CD4-positive, alpha-beta memory T cell (primary cell): ENCODE results near the gene GLIS1. TPM values are rescaled to one million over a fixed set of nuclear protein-coding genes. Genes with fewer than 3 reads are reported as not detected.

Source experiments
- CTCF ChIA-PET: fragments of 350-600 bp; sonication (Branson Sonifier 250); formaldehyde crosslinking; loops from one replicate; lab custom pipeline; 2021; ENCODE audit warnings: inconsistent platforms; ENCODE audit not compliant: partially characterized antibody; lab: Charles Lee
- POLR2A ChIA-PET: fragments of 350-600 bp; sonication (Branson Sonifier 250); formaldehyde crosslinking; loops from one replicate; lab custom pipeline; 2021; ENCODE audit not compliant: partially characterized antibody; lab: Charles Lee
- DNase-seq, 5 donors: peaks; one replicate each; pipeline versions ENCODE4 v3.0.0 to v3.0.0-alpha.2; 2020 to 2022; ENCODE audit warnings: mixed read lengths in 1 of 5
- H3K27ac ChIP-seq: one replicate; pipeline ENCODE4 v1.7.0; 2013; ENCODE audit warnings: low read depth, low read length
- H3K27me3 ChIP-seq: 2 replicates; pipeline ENCODE4 v1.7.0; 2013; ENCODE audit warnings: mild to moderate bottlenecking, low read length, moderate library complexity; ENCODE audit not compliant: insufficient read depth
- H3K36me3 ChIP-seq: 2 replicates; pipeline ENCODE4 v1.7.0; 2013; ENCODE audit warnings: mild to moderate bottlenecking, low read length, moderate library complexity; ENCODE audit not compliant: insufficient read depth
- H3K4me1 ChIP-seq: 2 replicates; pipeline ENCODE4 v1.7.0; 2013; ENCODE audit warnings: mild to moderate bottlenecking, low read length, moderate library complexity; ENCODE audit not compliant: insufficient read depth
- H3K4me3 ChIP-seq, 2 donors: one replicate each; pipeline ENCODE4 v1.7.0; 2013; ENCODE audit warnings: low read length in 2 of 2, mild to moderate bottlenecking in 1 of 2
- H3K9me3 ChIP-seq, 2 donors: one replicate each; pipeline ENCODE4 v1.7.0; 2013; ENCODE audit warnings: low read length in 2 of 2, control low read depth in 1 of 2; ENCODE audit not compliant: control insufficient read depth in 1 of 2
- H3K27ac Mint-ChIP-seq, 7 donors: one replicate each; pipeline ENCODE4 v1.8.0; 2020 to 2021; ENCODE audit warnings: mixed read lengths in 7 of 7, mild to moderate bottlenecking in 6 of 7, inconsistent platforms in 3 of 7, moderate library complexity in 3 of 7
- H3K27me3 Mint-ChIP-seq, 2 donors: one replicate each; pipeline ENCODE4 v1.8.0; 2020 to 2021; ENCODE audit warnings: mixed read lengths in 2 of 2
- H3K36me3 Mint-ChIP-seq, 2 donors: one replicate each; pipeline ENCODE4 v1.8.0; 2020 to 2021; ENCODE audit warnings: mixed read lengths in 2 of 2, inconsistent platforms in 1 of 2, mild to moderate bottlenecking in 1 of 2
- H3K4me1 Mint-ChIP-seq, 4 donors: one replicate each; pipeline ENCODE4 v1.8.0; 2020 to 2021; ENCODE audit warnings: mixed read lengths in 4 of 4, mild to moderate bottlenecking in 1 of 4
- H3K4me3 Mint-ChIP-seq, 8 donors: one replicate each; pipeline ENCODE4 v1.8.0; 2020 to 2021; ENCODE audit warnings: mixed read lengths in 8 of 8, mild to moderate bottlenecking in 7 of 8, moderate library complexity in 6 of 8, inconsistent platforms in 3 of 8
- H3K9me3 Mint-ChIP-seq, 8 donors: one replicate each; pipeline ENCODE4 v1.8.0; 2020 to 2021; ENCODE audit warnings: mixed read lengths in 8 of 8, mild to moderate bottlenecking in 5 of 8, inconsistent platforms in 3 of 8, moderate library complexity in 1 of 8
- intact Hi-C: fragments of 100-400 bp; cut with micrococcal nuclease; formaldehyde crosslinking; loops from one replicate; pipeline ENCODE4 v1.15.1; 2023
- polyA plus RNA-seq, 2 donors: library from polyadenylated mRNA; unstranded; fragments of 300-500 nt; fragmentation: Illumina TruSeq; gene quantifications; one replicate each; pipeline ENCODE4 v1.2.3, GENCODE V29; 2021
- total RNA-seq, 2 experiments: library from RNA; stranded (reverse); gene quantifications; one replicate each; pipeline ENCODE4 v1.2.3, GENCODE V29; 2021

Gene GLIS1
- total and polyA plus RNA-seq, 4 experiments from 2014 or later = not detected

DNA sequence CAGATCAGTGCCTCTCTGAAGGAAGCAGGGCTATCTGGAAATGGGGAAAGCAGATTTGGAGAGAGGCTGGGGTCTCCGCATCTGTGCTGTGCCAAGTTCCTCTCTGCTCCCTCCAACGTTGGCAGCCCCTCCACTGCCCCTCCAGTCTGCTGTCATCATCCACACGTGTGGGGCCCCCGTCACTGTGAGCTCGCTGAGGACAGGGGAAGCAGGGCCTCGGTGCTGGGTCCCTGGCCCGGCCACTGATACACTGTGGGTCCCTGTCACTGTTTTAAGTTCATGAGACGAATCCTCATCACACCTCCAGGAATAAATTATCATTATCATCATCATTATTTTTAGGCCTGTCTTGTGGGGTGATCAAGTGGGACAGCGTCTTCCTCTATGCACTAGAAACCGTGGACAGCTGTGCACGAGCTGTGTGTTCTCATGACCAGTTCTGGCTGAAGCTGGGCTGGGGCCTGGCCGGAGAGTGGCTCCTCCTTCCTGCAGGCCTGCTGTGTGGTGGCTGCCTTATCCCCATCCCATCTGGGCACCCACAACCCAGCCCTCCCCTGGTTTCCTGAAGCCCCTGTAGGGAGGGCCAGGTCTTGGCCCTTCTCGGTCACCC is 227.5 kb downstream of the GLIS1 start:
- Mint-ChIP-seq H3K27me3 (peaks cover 0 to 2% of the 10 kb centered on the region in 2 donors), H3K4me1 (no peaks in the 10 kb centered on the region), H3K4me3 (peak overlapping the region in 1 of 8 donors; percentile 66), H3K27ac (no peak overlapping the region), H3K36me3 (no peaks in the 10 kb centered on the region), H3K9me3 (no peaks in the 10 kb centered on the region)
- H3K27me3 ChIP-seq = no peaks in the 10 kb centered on the region
- POLR2A ChIA-PET = no interaction called here
- H3K36me3 ChIP-seq = no peaks in the 10 kb centered on the region
- H3K4me3 ChIP-seq = no peak overlapping the region
- intact Hi-C loops = no loop called here
- H3K4me1 ChIP-seq = no peaks in the 10 kb centered on the region
- H3K9me3 ChIP-seq = no peaks in the 10 kb centered on the region
- CTCF ChIA-PET = interaction anchor here (1.5 kb wide), 1 partner anchor 27 kb away, joined by 3 read pairs; no protein-coding TSS in a partner anchor
- no peak overlapping the region for H3K27ac ChIP-seq
- DNase-seq = no peak

DNA sequence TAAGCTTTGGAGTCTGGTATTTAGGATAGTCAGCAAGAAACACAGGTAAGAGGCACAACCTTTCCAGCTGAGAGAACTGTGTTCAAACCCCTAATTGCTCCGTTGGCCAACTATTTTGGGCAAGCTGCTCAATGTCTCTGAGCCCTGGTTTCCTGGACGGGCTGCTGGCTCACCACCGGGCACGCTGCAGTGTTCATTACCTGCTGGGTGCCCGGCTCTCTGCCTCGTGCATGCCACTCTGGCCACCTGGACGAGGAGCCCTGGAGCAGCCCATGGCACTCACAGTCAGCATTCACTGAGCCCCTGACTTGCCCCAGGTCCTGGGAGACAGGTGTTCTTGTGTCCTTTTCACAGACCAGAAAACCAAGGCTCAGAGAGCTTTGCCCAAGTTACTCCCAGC is 228.7 kb downstream of the GLIS1 start:
- no peak overlapping the region for H3K4me3 Mint-ChIP-seq
- H3K36me3 Mint-ChIP-seq = no peaks in the 10 kb centered on the region
- Histone ChIP-seq H3K27ac (no peak overlapping the region), H3K4me3 (no peak overlapping the region), H3K36me3 (no peaks in the 10 kb centered on the region), H3K4me1 (no peaks in the 10 kb centered on the region), H3K9me3 (no peaks in the 10 kb centered on the region), H3K27me3 (no peaks in the 10 kb centered on the region)
- ChIA-PET POLR2A (no interaction called here), CTCF (no interaction called here)
- intact Hi-C loops = no loop called here
- no peaks in the 10 kb centered on the region for H3K9me3 Mint-ChIP-seq
- peaks cover 0 to 2% of the 10 kb centered on the region in 2 donors for H3K27me3 Mint-ChIP-seq
- H3K27ac Mint-ChIP-seq = no peak overlapping the region
- H3K4me1 Mint-ChIP-seq = no peaks in the 10 kb centered on the region
- no peak for DNase-seq

DNA sequence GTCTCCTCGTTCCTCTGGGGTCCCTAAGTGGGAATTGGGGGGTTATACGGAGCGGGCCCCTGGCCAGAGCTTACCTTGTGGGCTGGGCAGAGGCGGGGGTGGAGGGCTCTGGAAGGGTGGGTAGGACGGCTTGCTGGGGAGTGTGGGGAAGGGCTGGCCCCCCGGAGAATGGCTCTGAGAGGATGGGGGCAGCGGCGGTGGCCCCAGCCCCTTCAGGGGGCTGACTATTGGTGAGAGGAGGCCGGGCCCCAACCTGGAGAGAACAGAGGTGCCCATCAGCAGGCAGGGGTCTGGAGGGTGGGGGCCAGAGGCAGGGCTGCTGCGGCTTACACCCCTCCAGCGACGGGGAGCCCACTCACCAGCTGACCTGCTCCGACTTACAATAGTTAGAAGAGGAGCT is 229.2 kb downstream of the GLIS1 start:
- Histone ChIP-seq H3K9me3 (no peaks in the 10 kb centered on the region), H3K36me3 (no peaks in the 10 kb centered on the region), H3K27me3 (no peaks in the 10 kb centered on the region), H3K4me3 (no peak overlapping the region), H3K4me1 (no peaks in the 10 kb centered on the region), H3K27ac (no peak overlapping the region)
- H3K9me3 Mint-ChIP-seq = no peaks in the 10 kb centered on the region
- peaks cover 0 to 2% of the 10 kb centered on the region in 2 donors for H3K27me3 Mint-ChIP-seq
- intact Hi-C loops = no loop called here
- no peaks in the 10 kb centered on the region for H3K4me1 Mint-ChIP-seq
- H3K27ac Mint-ChIP-seq = no peak overlapping the region
- H3K36me3 Mint-ChIP-seq = no peaks in the 10 kb centered on the region
- no peak overlapping the region for H3K4me3 Mint-ChIP-seq
- ChIA-PET CTCF (no interaction called here), POLR2A (no interaction called here)
- no peak for DNase-seq

DNA sequence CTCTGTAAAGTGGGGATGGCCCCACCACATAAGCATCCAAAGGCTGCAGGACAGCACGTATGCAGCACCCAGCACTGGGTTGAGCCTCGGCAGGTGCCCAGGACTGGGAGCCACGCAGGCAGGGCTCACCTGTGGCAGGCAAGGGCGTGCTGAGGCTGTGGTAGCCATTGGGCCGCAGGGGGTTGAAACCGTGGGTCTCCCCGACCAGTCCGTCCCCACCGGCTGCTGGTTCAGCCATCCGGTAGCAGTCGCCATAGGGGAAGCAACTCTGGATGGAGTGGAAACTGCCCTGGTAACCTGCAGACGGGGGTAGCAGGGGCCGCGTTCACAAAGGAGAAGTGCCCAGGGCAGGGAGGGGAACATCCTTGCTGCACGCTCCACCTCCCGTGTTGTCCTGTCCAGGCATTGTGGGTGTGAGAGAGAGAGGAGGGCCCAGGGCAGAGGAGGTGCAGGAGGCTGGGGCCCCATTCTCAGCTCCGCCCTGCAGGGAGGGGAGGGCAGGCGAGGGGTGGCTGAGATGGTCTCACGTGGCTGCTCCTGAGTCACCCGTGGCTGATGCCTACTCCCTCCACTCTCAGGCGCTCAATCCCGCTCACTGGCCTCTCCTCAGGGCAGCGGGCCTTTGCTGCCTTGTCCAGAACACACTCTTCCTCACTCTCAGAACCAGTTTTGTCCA is 229.8 kb downstream of the GLIS1 start:
- Mint-ChIP-seq H3K4me1 (no peaks in the 10 kb centered on the region), H3K4me3 (no peak overlapping the region), H3K27ac (no peak overlapping the region), H3K9me3 (no peaks in the 10 kb centered on the region), H3K27me3 (peaks cover 0 to 2% of the 10 kb centered on the region in 2 donors), H3K36me3 (no peaks in the 10 kb centered on the region)
- H3K4me3 ChIP-seq = no peak overlapping the region
- H3K27ac ChIP-seq = no peak overlapping the region
- no peaks in the 10 kb centered on the region for H3K4me1 ChIP-seq
- intact Hi-C loops = no loop called here
- H3K9me3 ChIP-seq = no peaks in the 10 kb centered on the region
- no peaks in the 10 kb centered on the region for H3K27me3 ChIP-seq
- ChIA-PET CTCF (no interaction called here), POLR2A (no interaction called here)
- no peak for DNase-seq
- no peaks in the 10 kb centered on the region for H3K36me3 ChIP-seq

DNA sequence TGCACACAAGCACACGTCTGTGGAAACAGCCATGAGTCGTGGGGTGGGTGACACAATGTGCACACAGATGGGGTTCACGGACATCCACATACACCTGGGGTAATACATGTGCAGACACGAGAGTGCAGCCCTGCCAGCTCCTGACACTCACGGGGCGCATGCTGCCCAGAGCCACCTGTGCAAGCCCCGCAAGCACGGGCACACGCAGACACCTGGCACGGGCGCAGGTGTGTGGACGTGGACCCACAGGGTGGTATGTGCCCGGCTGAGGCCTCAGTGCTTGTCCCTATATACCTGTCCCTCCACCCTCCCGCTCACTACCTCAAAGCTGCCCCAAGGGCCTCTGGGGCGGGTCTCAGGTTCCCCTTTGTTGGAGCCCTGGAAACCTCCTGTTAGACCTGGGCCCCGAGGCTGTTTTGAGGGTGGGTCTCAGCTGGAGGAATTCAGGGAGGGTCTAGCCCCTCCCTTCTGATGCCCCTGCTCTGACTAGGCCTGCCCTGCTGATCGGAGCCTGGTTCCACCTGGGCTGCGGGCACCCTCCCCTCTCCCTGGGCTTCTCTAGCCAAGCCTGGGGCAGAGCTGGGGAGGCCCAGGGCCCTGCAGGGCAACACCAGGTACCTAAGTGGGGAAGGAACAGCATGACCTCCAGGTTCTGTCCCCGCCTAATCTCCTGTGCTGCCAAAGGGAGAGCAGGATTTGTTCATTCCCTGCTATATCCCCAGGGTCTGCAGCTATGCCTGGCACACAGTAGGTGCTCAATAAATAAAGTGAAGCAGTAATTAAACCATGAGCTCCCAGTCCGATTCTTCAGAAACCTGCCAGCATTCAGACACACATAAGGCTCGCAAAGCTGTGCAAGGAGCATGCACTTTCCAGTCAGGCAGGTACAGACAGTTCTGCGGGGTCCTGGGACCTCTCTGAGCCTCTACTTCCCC is 230.6 kb downstream of the GLIS1 start:
- ChIA-PET CTCF (no interaction called here), POLR2A (no interaction called here)
- Mint-ChIP-seq H3K27ac (no peak overlapping the region), H3K4me3 (no peak overlapping the region), H3K27me3 (peaks cover 0 to 3% of the 10 kb centered on the region in 2 donors), H3K4me1 (no peaks in the 10 kb centered on the region), H3K36me3 (no peaks in the 10 kb centered on the region), H3K9me3 (no peaks in the 10 kb centered on the region)
- Histone ChIP-seq H3K27ac (no peak overlapping the region), H3K9me3 (no peaks in the 10 kb centered on the region), H3K4me1 (no peaks in the 10 kb centered on the region), H3K4me3 (no peak overlapping the region), H3K27me3 (no peaks in the 10 kb centered on the region), H3K36me3 (no peaks in the 10 kb centered on the region)
- intact Hi-C loops = no loop called here
- no peak for DNase-seq

DNA sequence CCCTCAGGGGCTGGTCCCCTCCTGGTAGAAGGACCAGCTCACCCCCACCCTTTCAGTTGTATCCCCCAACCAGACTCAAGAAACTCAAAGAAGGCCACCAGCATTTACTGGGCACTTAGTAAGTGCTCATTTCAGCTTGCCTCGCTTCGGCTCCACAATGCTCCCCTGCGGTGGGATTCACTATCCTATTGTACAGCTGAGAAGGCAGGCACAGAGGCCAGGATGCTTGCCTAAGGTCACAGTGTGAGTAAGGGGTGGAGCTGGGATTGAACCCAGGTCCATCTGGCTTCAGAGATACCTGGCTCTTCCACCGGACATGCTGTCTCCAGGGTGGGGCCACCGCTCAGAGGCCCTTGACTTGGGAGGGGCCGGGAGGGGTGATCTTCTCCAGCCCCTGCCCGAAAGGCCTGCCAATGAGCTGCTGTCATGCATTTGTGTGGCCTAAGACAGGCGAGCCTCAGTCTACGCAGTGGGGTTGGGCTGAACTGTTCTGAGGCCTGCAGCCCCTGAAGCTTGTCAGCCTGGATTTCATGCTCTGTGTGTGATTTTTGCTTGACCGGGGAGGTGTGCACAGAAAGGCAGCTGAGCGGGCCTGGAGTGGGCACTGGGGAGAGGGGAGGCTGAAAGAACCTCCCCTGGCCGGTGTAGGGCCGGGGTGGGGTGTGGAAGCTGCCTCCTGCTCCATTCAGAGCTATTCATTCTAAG is 231.7 kb downstream of the GLIS1 start:
- intact Hi-C loops = no loop called here
- H3K27me3 ChIP-seq = no peaks in the 10 kb centered on the region
- H3K36me3 Mint-ChIP-seq = no peaks in the 10 kb centered on the region
- no peaks in the 10 kb centered on the region for H3K9me3 Mint-ChIP-seq
- CTCF ChIA-PET = no interaction called here
- POLR2A ChIA-PET = no interaction called here
- no peaks in the 10 kb centered on the region for H3K4me1 Mint-ChIP-seq
- DNase-seq = no peak
- H3K36me3 ChIP-seq = no peaks in the 10 kb centered on the region
- H3K27me3 Mint-ChIP-seq = peaks cover 0 to 1% of the 10 kb centered on the region in 2 donors
- H3K9me3 ChIP-seq = no peaks in the 10 kb centered on the region
- H3K4me1 ChIP-seq = no peaks in the 10 kb centered on the region
- peak overlapping the region in 1 of 7 donors; percentile 41 for H3K27ac Mint-ChIP-seq
- H3K27ac ChIP-seq = no peak overlapping the region
- H3K4me3 Mint-ChIP-seq = no peak overlapping the region
- no peak overlapping the region for H3K4me3 ChIP-seq
